Measurements from ENCODE around the gene SLC7A7.

SLC7A7 gene

DNA sequence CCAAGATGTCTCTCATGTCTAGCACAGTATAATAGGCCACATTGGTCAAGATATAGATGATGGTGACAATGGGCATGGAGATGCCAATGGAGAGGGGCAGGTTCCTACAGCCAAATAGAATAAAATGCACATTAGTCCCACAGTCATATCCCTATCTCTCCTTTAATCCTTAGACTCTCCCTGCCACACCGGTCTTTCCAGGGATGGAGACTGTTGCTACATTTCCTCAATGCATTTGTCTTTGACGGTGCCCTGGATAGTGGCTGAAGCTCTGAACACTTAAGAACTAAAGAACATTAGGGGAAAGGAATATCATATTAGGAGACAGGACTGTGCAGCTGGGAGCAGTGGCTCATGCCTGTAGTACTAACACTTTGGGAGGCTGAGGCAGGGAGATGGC lies 39.0 kb downstream of the SLC7A7 start:
- no peak overlapping the region for H3K4me3 ChIP-seq (replicated peaks in 1 of 2; ENCODE audit: low read depth in 2 of 2, low read length in 2 of 2)
- TF ChIP-seq, protein P1, sequence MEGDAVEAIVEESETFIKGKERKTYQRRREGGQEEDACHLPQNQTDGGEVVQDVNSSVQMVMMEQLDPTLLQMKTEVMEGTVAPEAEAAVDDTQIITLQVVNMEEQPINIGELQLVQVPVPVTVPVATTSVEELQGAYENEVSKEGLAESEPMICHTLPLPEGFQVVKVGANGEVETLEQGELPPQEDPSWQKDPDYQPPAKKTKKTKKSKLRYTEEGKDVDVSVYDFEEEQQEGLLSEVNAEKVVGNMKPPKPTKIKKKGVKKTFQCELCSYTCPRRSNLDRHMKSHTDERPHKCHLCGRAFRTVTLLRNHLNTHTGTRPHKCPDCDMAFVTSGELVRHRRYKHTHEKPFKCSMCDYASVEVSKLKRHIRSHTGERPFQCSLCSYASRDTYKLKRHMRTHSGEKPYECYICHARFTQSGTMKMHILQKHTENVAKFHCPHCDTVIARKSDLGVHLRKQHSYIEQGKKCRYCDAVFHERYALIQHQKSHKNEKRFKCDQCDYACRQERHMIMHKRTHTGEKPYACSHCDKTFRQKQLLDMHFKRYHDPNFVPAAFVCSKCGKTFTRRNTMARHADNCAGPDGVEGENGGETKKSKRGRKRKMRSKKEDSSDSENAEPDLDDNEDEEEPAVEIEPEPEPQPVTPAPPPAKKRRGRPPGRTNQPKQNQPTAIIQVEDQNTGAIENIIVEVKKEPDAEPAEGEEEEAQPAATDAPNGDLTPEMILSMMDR (IDR thresholded peaks at IDR 0.05; ENCODE audit: low read depth, low read length): no peak
- DNase-seq (ENCODE audit: low read depth in 2 of 2): no peak

DNA sequence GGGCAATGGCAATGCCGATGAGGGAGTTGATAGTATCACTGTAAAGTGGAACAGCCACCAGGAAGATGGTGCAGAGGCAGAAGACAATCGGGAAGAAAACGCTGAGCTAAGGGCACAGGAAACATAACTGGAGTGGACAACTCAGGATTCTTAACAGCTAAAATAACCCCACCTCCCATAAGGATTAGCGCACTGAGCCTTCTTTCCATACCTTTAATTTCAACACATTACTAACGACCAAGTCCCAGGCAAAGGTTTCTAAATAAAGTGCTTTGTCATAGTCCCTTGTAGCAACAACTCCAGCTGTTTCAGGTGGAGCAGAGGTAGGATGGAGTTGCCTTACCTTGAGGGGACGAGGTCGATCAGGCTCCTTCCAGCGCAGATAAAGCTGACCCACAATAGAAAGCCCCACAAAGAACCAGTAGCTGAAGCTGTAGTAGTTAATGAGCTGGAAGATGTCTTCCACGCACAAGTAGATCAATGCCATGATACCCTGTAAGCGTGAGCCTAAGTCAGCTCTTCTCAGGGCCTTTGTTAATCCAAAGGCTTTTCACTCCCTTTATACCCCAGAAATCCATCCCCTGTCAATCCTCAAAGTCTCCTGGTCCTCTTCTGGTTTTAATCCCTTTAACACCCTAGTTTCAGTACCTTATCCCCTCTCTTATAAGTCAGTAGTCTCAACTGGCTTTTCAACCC lies 41.1 kb downstream of the SLC7A7 start:
- TF ChIP-seq, protein P1 (IDR thresholded peaks at IDR 0.05; ENCODE audit: low read depth, low read length): no peak
- H3K4me3 ChIP-seq (replicated peaks in 1 of 2; ENCODE audit: low read depth in 2 of 2, low read length in 2 of 2): no peak overlapping the region
- no peak for DNase-seq (ENCODE audit: low read depth in 2 of 2)

DNA sequence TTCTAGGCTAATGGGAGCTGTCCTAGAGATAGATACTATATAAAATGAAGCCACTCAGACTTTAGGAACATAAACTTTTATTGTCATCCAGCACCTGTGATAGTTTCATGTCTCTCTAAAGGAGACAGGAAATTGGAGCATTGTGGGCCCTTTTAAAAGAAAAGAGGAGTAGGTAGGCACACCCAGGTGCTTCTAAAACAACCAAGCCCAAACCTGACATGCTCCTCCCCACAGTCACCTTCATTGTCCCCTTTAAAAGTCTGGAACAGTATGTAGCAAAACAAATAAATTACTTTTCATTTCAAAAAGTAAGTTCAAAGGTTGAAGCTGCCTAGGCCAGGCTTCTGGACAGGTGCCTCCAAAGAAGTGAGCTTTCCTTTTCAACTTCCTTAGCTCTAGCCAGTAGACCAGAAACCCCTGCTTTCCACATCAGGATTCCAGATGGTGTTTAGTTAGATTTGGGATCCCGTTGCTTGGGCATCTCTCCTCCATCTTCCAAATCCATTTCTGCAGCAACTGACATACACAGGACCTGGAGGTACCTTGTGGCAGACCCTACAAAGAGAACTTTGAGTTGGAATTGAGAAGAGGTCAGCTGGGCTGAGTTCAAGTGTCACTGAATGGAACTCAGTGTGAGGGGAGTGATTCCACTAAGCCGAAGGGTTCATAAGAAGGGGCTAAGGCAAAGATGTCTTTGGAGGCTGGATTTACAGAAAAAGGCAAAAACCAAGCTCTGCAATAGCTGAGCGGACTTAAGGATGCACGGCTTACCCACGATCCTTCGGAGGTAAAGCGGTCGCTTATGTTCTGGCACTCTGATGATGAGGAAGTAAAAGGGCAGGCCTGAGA lies 41.8 kb downstream of the SLC7A7 start:
- TF ChIP-seq, protein P1 (IDR thresholded peaks at IDR 0.05; ENCODE audit: low read depth, low read length): no peak
- no peak for DNase-seq (ENCODE audit: low read depth in 2 of 2)
- no peak overlapping the region for H3K4me3 ChIP-seq (replicated peaks in 1 of 2; ENCODE audit: low read depth in 2 of 2, low read length in 2 of 2)

DNA sequence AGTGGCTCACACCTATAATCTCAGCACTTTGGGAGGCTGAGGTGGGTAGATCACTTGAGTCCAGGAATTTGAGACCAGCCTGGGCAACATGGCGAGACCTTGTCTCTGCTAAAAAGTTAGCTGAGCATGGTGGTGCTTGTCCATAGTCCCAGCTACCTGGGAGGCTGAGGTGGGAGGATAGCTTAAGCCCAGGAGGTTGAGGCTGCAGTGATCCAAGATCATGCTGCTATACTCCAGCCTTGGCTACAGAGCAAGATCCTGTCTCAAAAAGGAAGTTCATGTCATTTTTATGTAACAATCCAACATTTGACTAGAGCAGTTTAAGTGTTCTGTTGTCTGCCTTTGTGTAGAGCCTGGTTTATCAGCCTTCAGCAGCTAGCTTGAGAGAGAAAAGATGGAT lies 42.5 kb downstream of the SLC7A7 start:
- DNase-seq (ENCODE audit: low read depth in 2 of 2): no peak
- no peak overlapping the region for H3K4me3 ChIP-seq (replicated peaks in 1 of 2; ENCODE audit: low read depth in 2 of 2, low read length in 2 of 2)
- TF ChIP-seq, protein P1 (IDR thresholded peaks at IDR 0.05; ENCODE audit: low read depth, low read length): no peak

DNA sequence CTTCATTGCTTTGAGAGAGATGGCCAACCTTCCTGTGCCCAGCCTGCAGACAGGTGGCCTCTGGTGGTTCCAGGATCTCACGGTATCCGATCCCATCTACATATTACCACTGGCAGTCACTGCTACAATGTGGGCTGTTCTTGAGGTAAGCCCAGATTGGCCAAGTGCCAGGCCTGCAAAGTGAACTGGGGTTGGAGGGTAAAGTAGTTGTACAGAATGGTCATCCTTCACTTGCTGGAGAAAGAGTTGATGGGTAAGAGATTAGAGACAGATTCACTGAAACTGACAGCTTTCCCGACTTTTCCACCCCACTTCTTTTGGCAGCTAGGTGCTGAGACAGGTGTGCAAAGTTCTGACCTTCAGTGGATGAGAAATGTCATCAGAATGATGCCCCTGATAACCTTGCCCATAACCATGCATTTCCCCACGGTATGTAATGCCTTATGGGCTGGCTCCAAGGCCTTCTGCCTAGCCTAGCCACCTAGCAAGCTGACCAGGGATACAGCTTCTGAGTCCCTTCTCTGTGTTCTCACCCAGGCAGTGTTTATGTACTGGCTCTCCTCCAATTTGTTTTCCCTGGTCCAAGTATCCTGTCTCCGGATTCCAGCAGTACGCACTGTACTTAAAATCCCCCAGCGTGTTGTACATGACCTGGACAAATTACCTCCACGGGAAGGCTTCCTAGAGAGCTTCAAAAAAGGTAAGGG lies 44.6 kb downstream of the SLC7A7 start:
- TF ChIP-seq, protein P1 (IDR thresholded peaks at IDR 0.05; ENCODE audit: low read depth, low read length): no peak

DNA sequence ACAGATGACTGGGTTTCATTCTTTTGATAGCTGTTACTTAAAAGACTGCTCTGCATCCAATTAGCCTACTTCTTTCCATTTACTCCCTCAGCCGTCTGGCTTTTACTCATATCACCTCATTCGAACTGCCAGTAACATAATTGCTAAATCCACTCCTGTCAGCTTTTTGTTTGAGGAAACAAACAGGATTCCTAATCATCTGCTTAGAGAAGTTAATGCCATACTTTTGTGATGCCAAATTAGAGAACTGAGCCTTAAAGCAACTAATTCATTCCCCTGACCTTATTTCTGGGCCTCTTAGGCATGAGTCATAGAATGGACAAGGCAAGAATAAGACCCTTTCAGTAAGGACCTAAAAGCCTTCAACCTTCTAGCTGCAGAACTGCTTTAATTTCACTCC lies 45.9 kb downstream of the SLC7A7 start:
- H3K4me3 ChIP-seq (replicated peaks in 1 of 2; ENCODE audit: low read depth in 2 of 2, low read length in 2 of 2): no peak overlapping the region
- no peak for DNase-seq (ENCODE audit: low read depth in 2 of 2)
- TF ChIP-seq, protein P1 (IDR thresholded peaks at IDR 0.05; ENCODE audit: low read depth, low read length): no peak

More for the DNA sequence above, 44.6 kb downstream of the SLC7A7 start:
- DNase-seq (ENCODE audit: low read depth in 2 of 2): no peak
- H3K4me3 ChIP-seq (replicated peaks in 1 of 2; ENCODE audit: low read depth in 2 of 2, low read length in 2 of 2): no peak overlapping the region
